Duodenal mucosa (tissue), 2 donors: ENCODE results near the gene IPP.
"Not testable (repeated sequence)": the region's sequence is repeated elsewhere in the genome, so short reads cannot be mapped to it uniquely, and the experiment has no call there.

Source experiments
- H3K27ac ChIP-seq: one replicate; pipeline ENCODE4 v1.7.0; 2013; ENCODE audit warnings: low read depth, low read length
- H3K27me3 ChIP-seq, 2 donors: one replicate each; pipeline ENCODE4 v1.7.0; 2013; ENCODE audit warnings: low read length in 2 of 2, control low read depth in 1 of 2; ENCODE audit not compliant: insufficient read depth in 2 of 2, control insufficient read depth in 1 of 2
- H3K36me3 ChIP-seq, 2 donors: one replicate each; pipeline ENCODE4 v1.7.0; 2013; ENCODE audit warnings: low read length in 2 of 2, control low read depth in 1 of 2; ENCODE audit not compliant: insufficient read depth in 2 of 2, control insufficient read depth in 1 of 2
- H3K4me1 ChIP-seq, 2 donors: one replicate each; pipeline ENCODE4 v1.7.0; 2013; ENCODE audit warnings: low read length in 2 of 2, control low read depth in 1 of 2; ENCODE audit not compliant: insufficient read depth in 2 of 2, control insufficient read depth in 1 of 2
- H3K4me3 ChIP-seq, 2 donors: one replicate each; pipeline ENCODE4 v1.7.0; 2013; ENCODE audit warnings: low read length in 2 of 2, low read depth in 1 of 2
- H3K9ac ChIP-seq, 2 donors: one replicate each; pipeline ENCODE4 v1.7.0; 2013; ENCODE audit warnings: low read length in 2 of 2, low read depth in 1 of 2
- H3K9me3 ChIP-seq, 2 donors: one replicate each; pipeline ENCODE4 v1.7.0; 2013; ENCODE audit warnings: low read length in 2 of 2, control low read depth in 1 of 2; ENCODE audit not compliant: control insufficient read depth in 1 of 2

IPP gene

GRCh38 chr1:45686015-45686287 lies 64.5 kb downstream of the IPP start:
- Histone ChIP-seq H3K9me3 (no peaks in the 10 kb centered on the region), H3K4me3 (peak overlapping the region; percentile 95), H3K4me1 (peaks cover 30 to 37% of the 10 kb centered on the region in 2 donors)

DNA sequence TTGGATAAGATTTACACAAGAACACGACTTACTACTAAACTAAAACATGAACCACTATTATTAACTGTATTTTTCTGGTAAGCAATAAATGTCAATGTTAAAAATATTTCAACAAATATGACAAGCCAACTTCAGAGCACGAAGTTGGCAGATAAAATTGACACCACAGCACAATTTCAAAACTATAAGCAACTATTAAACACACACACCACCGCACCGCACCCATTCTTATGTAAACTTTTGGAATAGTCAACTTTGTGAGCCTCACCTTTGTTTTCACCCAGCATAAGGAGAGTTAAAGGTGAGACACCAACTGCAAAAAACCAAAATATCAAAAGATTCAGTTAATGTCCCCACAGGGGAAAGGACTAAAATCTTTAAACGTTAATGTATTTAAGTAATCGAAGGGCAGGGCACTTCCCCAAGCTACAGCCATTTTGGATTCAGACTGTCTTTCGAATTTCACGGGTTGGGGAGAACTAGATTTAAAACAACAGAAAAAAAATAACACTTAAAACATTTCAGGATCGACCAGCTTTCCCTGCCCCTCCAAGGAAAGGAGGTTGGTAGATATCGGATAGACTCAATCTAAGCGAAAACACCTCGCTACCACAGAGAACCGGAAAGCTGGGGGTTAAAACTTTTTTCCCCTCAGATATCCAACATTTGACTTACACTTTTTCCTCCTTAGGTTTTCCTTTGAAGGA lies 65.0 kb downstream of the IPP start:
- H3K36me3 ChIP-seq, result no peaks in the 10 kb centered on the region
- peak overlapping the region; percentile 93 to 98 for H3K9ac ChIP-seq
- H3K27me3 ChIP-seq, result no peaks in the 10 kb centered on the region
- peak overlapping the region; percentile 95 for H3K4me3 ChIP-seq
- peak overlapping the region; percentile 99 for H3K27ac ChIP-seq
- H3K9me3 ChIP-seq, result no peaks in the 10 kb centered on the region
- peaks cover 35 to 41% of the 10 kb centered on the region in 2 donors for H3K4me1 ChIP-seq

More at GRCh38 chr1:45686015-45686287, 64.5 kb downstream of the IPP start:
- Histone ChIP-seq H3K27me3 (no peaks in the 10 kb centered on the region), H3K36me3 (peaks cover 0 to under 1% of the 10 kb centered on the region in 2 donors), H3K9ac (peak overlapping the region; percentile 93 to 98), H3K27ac (peak overlapping the region; percentile 99)

DNA sequence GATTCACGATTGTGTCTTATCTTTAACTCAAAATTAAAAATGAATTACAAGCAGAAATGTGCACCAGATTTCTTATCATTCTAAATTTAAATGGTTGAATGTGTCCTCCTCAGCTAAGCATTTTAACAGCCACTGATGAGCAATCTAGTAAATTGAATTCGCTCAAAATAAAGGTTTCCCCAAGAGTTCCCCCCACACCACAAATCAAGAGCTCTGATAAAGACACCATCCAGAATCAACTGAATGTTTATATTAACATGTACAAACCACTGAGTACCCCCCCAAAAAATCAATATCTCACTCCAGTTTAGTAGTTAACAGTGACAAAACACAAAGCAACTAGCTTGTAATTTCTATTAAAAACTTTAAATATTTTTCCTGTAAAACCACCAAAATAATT lies 66.1 kb downstream of the IPP start:
- peak overlapping the region; percentile 95 for H3K4me3 ChIP-seq
- no peak overlapping the region for H3K27ac ChIP-seq
- peak overlapping the region in 1 of 2 donors; percentile 93 for H3K9ac ChIP-seq
- peaks cover 39 to 49% of the 10 kb centered on the region in 2 donors for H3K4me1 ChIP-seq
- no peaks in the 10 kb centered on the region for H3K9me3 ChIP-seq
- no peaks in the 10 kb centered on the region for H3K36me3 ChIP-seq
- no peaks in the 10 kb centered on the region for H3K27me3 ChIP-seq

DNA sequence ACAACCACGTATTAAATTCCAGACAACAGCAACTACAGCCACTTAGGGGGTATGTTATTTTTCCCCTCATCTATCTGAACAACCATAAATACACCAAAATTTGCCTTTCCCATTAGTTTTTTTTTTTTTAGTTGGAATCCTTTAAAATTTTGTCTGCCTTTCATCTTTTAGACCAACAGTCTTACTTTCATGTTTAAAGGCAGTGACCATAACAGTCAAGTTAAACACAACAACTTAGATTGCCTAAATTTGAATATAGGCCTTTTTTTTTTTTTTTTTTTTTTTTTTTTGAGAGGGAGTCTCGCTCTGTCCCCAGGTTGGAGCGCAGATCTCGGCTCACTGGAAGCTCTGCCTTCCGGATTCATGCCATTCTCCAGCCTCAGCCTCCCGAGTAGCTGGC lies 67.5 kb downstream of the IPP start:
- no peak overlapping the region for H3K9ac ChIP-seq
- no peaks in the 10 kb centered on the region for H3K27me3 ChIP-seq
- peak overlapping the region in 1 of 2 donors; percentile 19 for H3K4me3 ChIP-seq
- no peaks in the 10 kb centered on the region for H3K36me3 ChIP-seq
- no peak overlapping the region for H3K27ac ChIP-seq
- no peaks in the 10 kb centered on the region for H3K9me3 ChIP-seq
- H3K4me1 ChIP-seq, result peaks cover 43 to 54% of the 10 kb centered on the region in 2 donors

DNA sequence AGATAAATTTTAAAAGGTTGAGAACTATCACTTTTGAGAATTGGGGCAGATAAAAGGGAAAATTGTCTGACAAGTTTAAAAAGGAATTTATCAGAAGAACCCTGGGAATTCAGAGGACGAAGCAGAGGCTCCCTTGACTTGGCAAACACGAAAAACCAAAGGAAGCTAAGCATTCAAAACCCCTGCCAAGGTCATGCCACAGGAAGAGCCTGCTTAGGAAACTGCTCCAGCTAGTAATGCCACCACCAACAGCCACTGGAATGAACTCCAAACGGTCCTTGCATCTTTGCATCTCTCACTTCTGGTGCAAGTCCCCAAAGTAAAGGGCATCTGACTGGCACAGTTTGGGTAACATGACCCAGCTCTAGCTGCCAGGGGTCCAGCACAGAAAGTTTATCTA lies 71.3 kb downstream of the IPP start:
- peaks cover 0 to 5% of the 10 kb centered on the region in 2 donors for H3K36me3 ChIP-seq
- peaks cover 53 to 66% of the 10 kb centered on the region in 2 donors for H3K4me1 ChIP-seq
- H3K9me3 ChIP-seq, result no peaks in the 10 kb centered on the region
- H3K4me3 ChIP-seq, result no peak overlapping the region
- no peak overlapping the region for H3K27ac ChIP-seq
- no peak overlapping the region for H3K9ac ChIP-seq
- no peaks in the 10 kb centered on the region for H3K27me3 ChIP-seq

- Histone ChIP-seq H3K27ac (no peak overlapping the region), H3K4me1 (peaks cover 53 to 67% of the 10 kb centered on the region in 2 donors), H3K27me3 (no peaks in the 10 kb centered on the region)
These were observed 72.0 kb downstream of the IPP start for GRCh38 chr1:45678489-45678888.

GRCh38 chr1:45677751-45678245 lies 72.7 kb downstream of the IPP start:
- Histone ChIP-seq H3K36me3 (peaks cover 0 to 13% of the 10 kb centered on the region in 2 donors), H3K4me3 (no peak overlapping the region), H3K4me1 (peaks cover 57 to 62% of the 10 kb centered on the region in 2 donors), H3K27ac (no peak overlapping the region), H3K9ac (no peak overlapping the region), H3K9me3 (no peaks in the 10 kb centered on the region), H3K27me3 (no peaks in the 10 kb centered on the region)

More at GRCh38 chr1:45678489-45678888, 72.0 kb downstream of the IPP start:
- no peak overlapping the region for H3K9ac ChIP-seq
- no peak overlapping the region for H3K4me3 ChIP-seq
- no peaks in the 10 kb centered on the region for H3K9me3 ChIP-seq
- H3K36me3 ChIP-seq, result peaks cover 0 to 9% of the 10 kb centered on the region in 2 donors

GRCh38 chr1:45676553-45676952 lies 73.9 kb downstream of the IPP start:
- H3K27ac ChIP-seq, H3K9ac ChIP-seq, H3K27me3 ChIP-seq, H3K4me3 ChIP-seq, H3K9me3 ChIP-seq: not testable (repeated sequence)
- H3K36me3 ChIP-seq, result peaks cover 0 to 14% of the 10 kb centered on the region in 2 donors
- peaks cover 48 to 49% of the 10 kb centered on the region in 2 donors for H3K4me1 ChIP-seq

GRCh38 chr1:45674478-45674877 lies 76.0 kb downstream of the IPP start:
- Histone ChIP-seq H3K36me3 (peaks cover 0 to 15% of the 10 kb centered on the region in 2 donors), H3K27me3 (no peaks in the 10 kb centered on the region), H3K9ac (no peak overlapping the region), H3K27ac (no peak overlapping the region), H3K4me1 (peaks cover 37 to 41% of the 10 kb centered on the region in 2 donors), H3K4me3 (no peak overlapping the region), H3K9me3 (no peaks in the 10 kb centered on the region)

DNA sequence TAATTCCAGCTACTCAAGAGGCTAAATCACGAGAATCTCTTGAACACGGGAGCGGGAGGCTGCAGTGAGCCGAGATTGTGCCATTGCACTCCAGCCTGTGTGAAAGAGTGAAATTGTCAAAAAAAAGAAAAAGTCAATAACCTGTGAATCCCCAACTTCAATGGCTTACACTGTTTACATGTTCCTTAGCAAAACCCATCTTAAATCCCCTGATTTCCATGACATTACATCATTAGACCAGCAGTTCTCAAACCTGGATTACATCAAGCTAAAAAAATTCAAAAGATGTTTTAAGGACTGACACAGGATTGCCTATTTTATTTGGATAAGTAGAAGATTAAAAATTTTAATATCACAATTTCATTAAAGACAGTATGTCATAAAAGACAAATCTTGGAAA lies 76.5 kb downstream of the IPP start:
- H3K4me3 ChIP-seq, result no peak overlapping the region
- H3K27ac ChIP-seq, result no peak overlapping the region
- no peaks in the 10 kb centered on the region for H3K27me3 ChIP-seq
- peaks cover 0 to 15% of the 10 kb centered on the region in 2 donors for H3K36me3 ChIP-seq
- peaks cover 36% of the 10 kb centered on the region in 2 donors for H3K4me1 ChIP-seq
- no peak overlapping the region for H3K9ac ChIP-seq
- H3K9me3 ChIP-seq, result no peaks in the 10 kb centered on the region
